HG03039 (cell line): ENCODE measurements around the gene CPSF3.
"Not testable (repeated sequence)": the region's sequence is repeated elsewhere in the genome, so short reads cannot be mapped to it uniquely, and the experiment has no call there.

Experiments used
- ATAC-seq: cut with Tn5 transposase; IDR thresholded peaks from one replicate; pipeline ENCODE4 v1.9.1; 2021; ENCODE audit warnings: mild to moderate bottlenecking, moderate library complexity; ENCODE audit not compliant: unreplicated experiment

The CPSF3 gene

DNA sequence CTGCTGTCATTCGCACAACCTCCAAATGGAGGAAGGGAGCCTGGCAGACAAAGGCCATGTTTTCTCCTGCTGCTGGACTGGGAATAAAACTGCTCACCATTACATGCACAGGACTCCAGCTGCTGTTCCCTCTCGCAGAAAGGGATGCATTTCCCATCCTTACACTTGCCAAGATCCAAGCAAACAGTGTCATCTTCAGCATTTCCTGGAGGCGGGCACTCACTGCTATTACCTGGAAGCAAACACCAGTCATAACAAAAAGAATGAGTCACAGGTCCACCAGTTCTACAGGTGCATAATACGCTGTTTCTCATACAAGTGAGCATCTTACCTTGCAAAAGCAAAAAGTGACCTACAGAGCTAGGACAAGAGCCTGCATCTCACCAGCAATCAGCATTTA, 73.6 kb downstream of the CPSF3 start:
- no peak for ATAC-seq

GRCh38 chr2:9498210-9498609, 74.8 kb downstream of the CPSF3 start:
- no peak for ATAC-seq

DNA sequence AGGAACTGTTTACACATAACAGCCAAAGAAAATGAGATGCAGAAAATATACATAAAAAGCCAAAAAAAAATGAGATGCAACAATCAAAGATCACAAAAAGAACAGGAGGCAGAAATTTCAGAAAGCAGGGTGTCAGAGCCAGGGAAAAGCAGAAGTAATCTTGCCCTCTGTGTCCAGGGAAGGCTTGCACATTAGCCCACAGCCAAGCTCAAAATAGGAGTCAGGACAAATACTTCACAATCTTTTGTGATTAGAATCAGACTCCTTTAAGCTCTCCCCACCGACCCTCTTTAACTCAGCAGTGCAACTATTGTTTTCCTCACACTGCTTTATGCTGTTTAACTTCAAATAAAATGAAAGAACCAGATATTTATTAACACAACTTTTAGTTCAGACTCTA, 85.5 kb downstream of the CPSF3 start:
- ATAC-seq, result no peak

- ATAC-seq, result not testable (repeated sequence)
These were observed 90.5 kb downstream of the CPSF3 start for GRCh38 chr2:9513946-9514345.

DNA sequence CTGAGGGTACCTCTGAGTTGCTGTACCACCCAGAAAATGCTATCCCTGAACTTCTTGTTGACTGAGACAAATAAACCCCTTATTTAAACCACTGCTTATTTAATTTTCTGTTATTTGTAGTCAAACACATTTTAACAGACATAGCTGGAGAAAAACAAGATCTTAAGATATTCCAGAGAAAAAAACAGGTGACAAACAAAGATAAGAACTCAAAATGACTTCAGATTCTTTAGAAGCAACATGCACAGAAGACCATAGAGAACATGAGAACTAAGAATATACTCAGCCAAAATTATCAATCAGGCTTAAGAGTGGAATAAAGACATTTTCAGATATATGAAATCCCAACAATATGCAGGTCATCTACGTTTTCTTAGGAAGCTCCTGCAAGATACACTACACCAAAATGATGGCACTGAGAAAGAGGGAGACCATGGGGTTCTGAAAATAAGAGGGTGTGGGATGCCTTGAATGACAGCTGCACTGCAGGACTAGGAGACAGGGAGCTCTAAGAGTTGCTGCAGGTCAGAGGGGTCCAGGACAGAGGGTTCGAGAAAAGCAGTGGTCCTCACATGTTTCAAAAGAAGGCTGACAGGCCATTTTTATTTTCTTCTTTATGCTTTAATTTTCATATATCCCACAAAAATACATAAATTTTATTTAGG, 93.8 kb downstream of the CPSF3 start:
- no peak for ATAC-seq

GRCh38 chr2:9518163-9518562, 94.7 kb downstream of the CPSF3 start:
- no peak for ATAC-seq

DNA sequence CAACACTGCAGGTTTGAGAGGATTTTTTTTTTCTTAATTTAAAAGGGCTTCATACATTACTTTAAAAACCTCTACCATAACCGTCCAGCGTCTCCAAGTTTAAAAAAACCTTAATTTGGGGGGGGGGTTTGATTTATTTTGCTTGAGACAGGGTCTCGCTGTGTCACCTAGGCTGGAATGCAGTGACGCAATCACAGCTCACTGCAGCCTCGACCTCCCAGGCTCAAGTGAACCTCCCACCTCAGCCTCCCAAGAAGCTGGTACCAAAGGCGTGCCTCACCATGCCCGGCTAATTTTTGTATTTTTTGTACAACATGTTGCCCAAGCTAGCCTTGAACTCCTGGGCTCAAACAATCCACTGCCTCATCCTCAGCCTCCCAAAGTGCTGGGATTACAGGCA, 95.3 kb downstream of the CPSF3 start:
- no peak for ATAC-seq

DNA sequence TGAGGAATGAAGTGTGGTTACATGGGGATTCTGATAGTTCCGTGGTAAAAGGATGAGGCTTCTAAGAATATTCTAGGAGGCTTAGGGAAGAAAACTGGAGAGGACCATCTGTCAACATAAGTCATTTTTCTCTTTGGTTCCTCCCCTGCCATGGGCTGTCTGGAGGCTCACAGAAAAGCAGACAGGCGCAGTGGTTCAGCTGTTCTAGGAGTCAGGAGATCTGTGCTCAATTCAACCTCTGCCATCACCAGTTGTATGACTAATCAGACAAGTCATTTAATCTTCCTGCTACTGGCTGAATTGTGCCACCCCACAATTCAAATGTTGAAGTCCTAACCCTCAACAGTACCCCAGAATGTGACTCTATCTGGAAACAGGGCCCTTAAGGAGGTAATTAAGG, 95.8 kb downstream of the CPSF3 start:
- ATAC-seq, result no peak
